GM21786 (cell line): ENCODE results near the gene ALPK1.
"Not testable (repeated sequence)": the region's sequence is repeated elsewhere in the genome, so short reads cannot be mapped to it uniquely, and the experiment has no call there.

ENCODE experiments used
- ATAC-seq: cut with Tn5 transposase; IDR thresholded peaks from one replicate; pipeline ENCODE4 v1.9.1; 2021; ENCODE audit not compliant: unreplicated experiment

ALPK1 gene

GRCh38 chr4:112296949-112297880, at the start of gene ALPK1:
Gene ALPK1, plus strand, starts transcription at chr4:112297369.
- peak; percentile 88 for ATAC-seq

- ATAC-seq = no peak
Measured at GRCh38 chr4:112251019-112251643, 46.0 kb upstream of the ALPK1 start.

GRCh38 chr4:112252234-112252633, 44.9 kb upstream of the ALPK1 start:
- ATAC-seq = no peak

GRCh38 chr4:112253382-112254000, 43.7 kb upstream of the ALPK1 start:
- peak; percentile 97 for ATAC-seq

GRCh38 chr4:112257098-112257497, 40.1 kb upstream of the ALPK1 start:
- ATAC-seq = no peak

- ATAC-seq = no peak
Measured at GRCh38 chr4:112266823-112267222, 30.3 kb upstream of the ALPK1 start.

- no peak for ATAC-seq
Measured at GRCh38 chr4:112270051-112270450, 27.1 kb upstream of the ALPK1 start.

GRCh38 chr4:112270640-112271421, 26.3 kb upstream of the ALPK1 start:
- no peak for ATAC-seq

GRCh38 chr4:112272292-112272691, 24.9 kb upstream of the ALPK1 start:
- no peak for ATAC-seq

- ATAC-seq = no peak
Measured at GRCh38 chr4:112274959-112275358, 22.2 kb upstream of the ALPK1 start.

GRCh38 chr4:112276113-112276512, 21.1 kb upstream of the ALPK1 start:
- ATAC-seq = no peak

GRCh38 chr4:112277220-112277619, 19.9 kb upstream of the ALPK1 start:
- no peak for ATAC-seq

GRCh38 chr4:112277705-112278448, 19.3 kb upstream of the ALPK1 start:
- no peak for ATAC-seq

GRCh38 chr4:112279025-112279881, 17.9 kb upstream of the ALPK1 start:
- ATAC-seq = peak; percentile 58

- peak; percentile 31 for ATAC-seq
Measured at GRCh38 chr4:112279882-112280315, 17.3 kb upstream of the ALPK1 start.

GRCh38 chr4:112280386-112281056, 16.6 kb upstream of the ALPK1 start:
- ATAC-seq = no peak

- not testable (repeated sequence) for ATAC-seq
Measured at GRCh38 chr4:112281895-112282398, 15.2 kb upstream of the ALPK1 start.

- no peak for ATAC-seq
Measured at GRCh38 chr4:112282860-112283667, 14.1 kb upstream of the ALPK1 start.
